GM19467 (cell line): ENCODE results near the gene BTBD7.
A peak's percentile ranks its signal among the peaks of the same experiment; 100 is the strongest.
"Not testable (repeated sequence)": the region's sequence is repeated elsewhere in the genome, so short reads cannot be mapped to it uniquely, and the experiment has no call there.

Source experiments
- ATAC-seq: cut with Tn5 transposase; IDR thresholded peaks from one replicate; pipeline ENCODE4 v1.9.1; 2021; ENCODE audit warnings: mild to moderate bottlenecking, moderate library complexity; ENCODE audit not compliant: unreplicated experiment

The BTBD7 gene

DNA sequence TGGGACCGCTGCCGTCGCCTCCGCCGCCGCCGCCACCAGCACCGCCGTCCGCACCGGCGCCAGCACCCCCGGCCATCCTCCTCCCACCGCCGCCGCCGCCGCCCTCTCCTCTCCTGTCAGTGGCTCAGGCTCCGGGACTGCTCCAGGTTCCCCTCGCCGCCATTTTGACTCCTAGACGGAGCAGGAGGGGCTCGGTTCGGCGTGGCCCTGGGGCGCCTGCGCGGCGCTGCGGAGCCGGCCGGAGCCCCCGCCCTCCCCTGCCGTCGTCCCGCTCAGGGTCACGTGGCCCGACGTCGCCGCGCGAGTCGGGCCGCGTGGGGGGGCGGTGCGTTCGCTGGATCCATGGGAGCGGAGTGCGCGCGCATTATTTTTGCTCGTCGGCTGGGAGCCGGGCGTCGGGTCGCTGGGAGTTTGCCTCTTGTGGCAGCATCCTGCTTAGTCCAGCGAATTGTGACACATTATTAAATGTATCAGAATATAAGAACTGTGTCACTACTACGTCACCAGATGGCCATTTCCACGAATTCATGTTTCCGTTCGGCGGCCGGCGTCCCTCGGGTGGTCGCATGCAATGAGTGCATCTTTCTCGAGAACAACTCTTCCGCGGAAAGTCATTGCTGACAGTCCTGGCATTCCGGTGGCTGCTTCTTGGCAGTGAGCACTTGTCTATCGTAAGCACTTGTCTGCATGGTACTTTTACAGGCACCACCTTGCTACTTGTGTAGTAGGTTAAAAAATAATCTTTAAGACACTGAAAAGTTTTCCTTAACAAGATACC is at the start of gene BTBD7:
Gene BTBD7 (minus strand): TSS at position 184 of the 778 bp plus-strand sequence. CDS start 36,985 bp downstream, outside the sequence.
- peak; percentile 75 for ATAC-seq

DNA sequence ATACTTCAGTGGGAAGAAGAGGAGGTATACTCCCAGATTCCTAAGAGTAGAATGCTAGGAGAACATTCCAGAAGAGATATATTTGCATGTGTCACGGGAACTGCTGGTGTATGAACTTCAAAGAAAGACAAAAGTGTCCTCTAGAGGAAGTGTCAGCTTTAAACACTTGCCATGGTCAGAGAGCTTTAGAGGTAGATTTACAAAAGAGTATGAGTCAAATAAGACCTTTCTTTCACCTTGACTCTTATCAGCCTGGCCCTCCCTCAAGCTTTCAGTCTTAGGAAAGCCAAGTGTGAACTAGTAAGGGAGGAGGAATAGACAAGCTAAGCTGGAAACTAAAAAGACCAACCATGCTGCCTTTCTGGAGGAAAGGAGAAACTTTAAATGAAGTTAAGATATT is 48.8 kb upstream of the BTBD7 start:
- ATAC-seq, result no peak

DNA sequence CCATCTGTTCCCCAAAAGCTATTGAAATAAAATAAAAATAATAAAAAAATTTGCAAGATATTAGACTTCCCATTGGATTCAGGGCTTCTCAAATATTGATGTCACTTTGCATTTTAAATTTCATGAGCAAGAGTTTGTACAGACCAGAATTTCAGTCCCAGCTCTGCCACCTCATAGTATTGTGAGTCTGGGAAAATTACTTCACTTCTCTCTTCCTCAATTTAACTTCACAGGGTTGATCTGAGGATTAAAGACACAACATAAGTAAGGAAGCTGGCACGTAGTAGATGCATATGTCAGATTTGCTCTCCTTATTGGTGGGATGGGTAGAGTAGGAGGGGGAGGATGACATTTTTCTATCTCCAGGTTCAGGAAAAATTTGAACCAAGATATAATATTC is 47.0 kb upstream of the BTBD7 start:
- no peak for ATAC-seq

- ATAC-seq, result peak; percentile 94
These were observed 42.9 kb upstream of the BTBD7 start for GRCh38 chr14:93375673-93376156.

GRCh38 chr14:93369713-93370266 is 37.0 kb upstream of the BTBD7 start:
- peak; percentile 87 for ATAC-seq

GRCh38 chr14:93368996-93369712 is 36.3 kb upstream of the BTBD7 start:
- no peak for ATAC-seq

DNA sequence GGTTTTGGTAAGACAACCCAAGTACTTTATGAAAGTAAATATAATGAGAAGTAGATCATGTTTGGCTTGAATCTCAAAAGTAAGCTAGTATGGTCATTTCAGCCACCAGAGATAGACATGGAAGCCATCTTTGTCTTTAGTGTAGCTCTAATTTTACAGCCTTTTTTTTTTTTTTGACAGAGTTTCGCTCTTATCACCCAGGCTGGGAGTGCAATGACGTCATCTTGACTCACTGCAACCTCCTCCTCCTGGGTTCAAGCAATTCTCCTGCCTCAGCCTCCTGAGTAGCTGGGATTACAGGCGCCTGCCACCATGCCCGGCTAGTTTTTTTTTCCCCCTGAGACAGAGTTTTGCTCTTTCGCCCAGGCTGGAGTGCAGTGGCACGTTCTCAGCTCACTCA is 22.0 kb upstream of the BTBD7 start:
- not testable (repeated sequence) for ATAC-seq

DNA sequence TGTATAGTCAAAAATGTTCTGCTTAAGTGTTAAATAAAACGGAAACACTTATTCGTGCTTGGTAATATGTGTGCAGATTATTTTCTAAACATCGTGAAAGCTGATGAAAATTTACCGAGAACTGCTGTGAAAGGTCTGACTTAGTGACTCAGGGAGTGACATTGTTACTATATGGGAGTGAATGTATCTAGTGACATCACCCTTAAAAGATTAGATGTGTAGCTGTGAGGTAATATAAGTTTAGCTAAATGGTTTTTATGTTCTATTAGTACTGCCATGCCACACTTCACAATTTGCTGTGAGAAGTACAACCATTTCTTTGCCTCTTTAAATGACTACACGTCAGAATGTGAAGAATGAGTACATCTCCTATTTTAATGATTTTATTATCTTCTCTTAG is 15.5 kb upstream of the BTBD7 start:
- no peak for ATAC-seq

DNA sequence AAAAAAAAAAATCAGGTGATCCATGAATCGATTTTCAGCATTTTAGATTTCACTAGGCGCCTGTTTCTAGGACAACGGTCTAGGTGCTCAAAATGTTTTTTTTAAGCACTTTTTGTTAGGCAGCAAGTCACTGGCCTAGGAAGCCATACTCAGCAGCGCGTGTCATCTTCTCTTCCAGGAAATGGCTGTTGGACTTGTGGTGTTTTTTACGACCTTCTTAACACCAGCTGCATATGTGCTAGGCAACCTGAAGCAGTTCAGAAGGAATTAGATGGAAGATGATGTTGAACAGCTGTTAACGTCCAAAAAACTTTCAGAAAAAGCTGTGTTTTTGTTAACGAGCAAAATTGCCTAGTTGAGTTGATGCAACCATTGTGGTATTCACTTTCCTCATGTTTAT is 15.0 kb upstream of the BTBD7 start:
- no peak for ATAC-seq

DNA sequence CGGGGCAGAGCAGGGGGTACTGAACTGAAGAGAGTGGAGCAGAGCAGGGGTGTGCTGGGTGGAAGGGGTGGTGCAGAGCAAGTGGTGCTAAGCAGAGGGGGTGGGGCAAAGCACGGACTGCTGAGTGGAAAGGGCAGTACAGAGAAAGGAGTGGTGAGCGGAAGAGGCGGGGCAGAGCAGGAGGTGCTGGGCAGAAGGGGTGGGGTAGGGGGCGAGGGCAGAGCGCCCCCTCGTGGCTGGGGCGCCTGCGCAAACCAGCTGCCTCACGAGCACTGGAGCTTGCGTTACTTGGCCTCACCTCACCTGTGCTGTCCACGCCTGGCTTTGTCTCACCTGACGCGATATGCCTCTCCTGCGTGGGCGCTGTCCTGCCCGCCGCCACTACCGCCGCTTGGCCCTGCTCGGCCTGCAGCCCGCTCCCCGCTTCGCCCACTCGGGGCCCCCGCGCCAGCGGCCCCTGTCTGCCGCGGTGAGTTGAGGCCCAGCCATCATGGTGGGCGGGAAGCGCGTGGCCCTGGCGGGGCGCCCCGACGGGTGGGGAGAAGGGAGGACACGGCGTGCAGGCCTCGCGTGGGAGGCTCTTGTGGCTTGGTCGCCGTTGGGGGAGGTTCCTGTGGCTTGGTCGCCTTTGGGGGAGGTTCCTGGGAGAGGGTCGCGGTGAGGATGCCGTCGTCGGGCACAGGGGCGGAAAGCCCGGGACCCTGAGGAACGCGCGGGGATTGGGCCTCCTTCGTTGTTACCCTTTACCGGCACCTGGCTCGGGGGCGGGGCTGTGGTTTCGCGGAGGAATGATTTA is 14.3 kb upstream of the BTBD7 start, which contains the start of gene COX8C:
Gene COX8C (plus strand): TSS at position 257 of the 796 bp plus-strand sequence. CDS start 87 bp downstream, at position 344.
- no peak for ATAC-seq

DNA sequence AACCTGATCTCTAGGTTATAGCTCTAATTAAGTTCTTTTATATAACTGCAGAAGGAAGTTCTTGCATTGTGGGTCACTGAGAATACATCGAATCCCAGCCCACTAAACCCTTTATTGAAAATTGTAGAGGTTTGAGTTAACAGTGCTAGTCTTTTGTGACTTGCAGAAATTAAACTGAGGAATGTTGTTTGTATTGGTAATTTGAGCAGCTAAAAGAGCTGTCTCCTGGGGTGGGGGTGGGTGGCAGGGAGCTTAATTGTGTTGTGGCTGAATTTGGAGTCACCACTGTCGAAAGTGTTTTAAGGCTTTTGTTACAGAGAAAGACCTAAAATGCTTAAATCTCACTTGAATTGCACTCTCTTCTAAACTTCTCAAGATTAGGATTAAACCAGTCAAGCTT is 11.0 kb upstream of the BTBD7 start:
- no peak for ATAC-seq

GRCh38 chr14:93343266-93343665 is 10.4 kb upstream of the BTBD7 start:
- no peak for ATAC-seq

GRCh38 chr14:93337884-93338283 is 5.0 kb upstream of the BTBD7 start:
- ATAC-seq, result no peak

DNA sequence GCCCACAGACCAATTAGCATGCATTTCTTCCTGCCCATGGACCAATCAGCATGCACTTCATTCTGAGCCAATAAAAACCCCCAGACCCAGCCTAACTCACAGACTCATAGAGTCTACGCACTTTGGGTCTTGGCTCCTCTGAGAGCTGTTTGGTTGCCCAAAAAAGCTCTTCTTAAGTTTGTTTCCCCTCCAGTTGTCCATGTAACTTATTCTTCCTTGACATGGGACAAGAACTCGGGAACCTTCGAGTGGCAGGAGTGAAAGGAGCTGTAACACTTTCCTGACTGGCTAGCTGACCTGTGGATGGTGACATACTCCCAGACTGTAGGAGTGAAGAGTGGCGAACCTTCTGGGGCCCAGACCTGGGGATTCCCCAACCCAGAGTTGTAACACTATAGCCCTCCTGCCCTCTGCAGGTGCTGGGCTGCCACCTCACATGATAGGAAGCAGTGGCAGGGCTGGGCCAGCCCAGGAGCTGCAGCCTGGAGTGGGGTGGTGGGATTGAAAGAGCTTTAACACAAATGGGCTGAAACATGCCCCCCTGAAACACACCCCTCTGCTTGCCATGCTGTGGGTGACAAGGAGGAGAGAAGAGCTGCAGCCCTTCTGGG is 4.4 kb upstream of the BTBD7 start:
- ATAC-seq, result no peak

DNA sequence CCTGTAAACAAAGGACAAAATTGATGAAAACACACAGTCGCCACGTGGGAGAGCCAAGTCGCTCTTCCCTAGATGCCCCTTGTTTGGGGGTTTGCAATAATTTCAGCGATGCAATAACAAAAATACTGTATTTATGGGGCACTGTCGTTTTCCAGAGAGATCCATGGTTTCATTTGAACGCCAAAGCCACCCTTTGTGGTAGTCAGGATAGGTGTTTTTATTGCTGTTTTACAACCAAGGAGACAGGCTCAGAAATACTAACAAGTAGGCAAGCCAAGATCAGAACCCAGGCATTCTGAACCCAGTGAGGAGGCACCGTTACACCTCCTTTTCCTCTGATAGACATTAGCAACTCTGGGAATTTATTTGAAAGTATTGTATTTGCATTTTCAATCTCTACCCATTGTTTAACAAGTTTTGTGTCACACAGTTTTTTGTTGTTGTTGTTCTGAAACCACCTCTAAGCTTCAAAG is 831 bp upstream of the BTBD7 start:
- ATAC-seq, result no peak

GRCh38 chr14:93332397-93332852 is 411 bp downstream of the BTBD7 start:
- ATAC-seq, result peak; percentile 50

- no peak for ATAC-seq
These were observed 974 bp downstream of the BTBD7 start for GRCh38 chr14:93331728-93332396.

- ATAC-seq, result no peak
These were observed 1.7 kb downstream of the BTBD7 start for GRCh38 chr14:93331002-93331727.

DNA sequence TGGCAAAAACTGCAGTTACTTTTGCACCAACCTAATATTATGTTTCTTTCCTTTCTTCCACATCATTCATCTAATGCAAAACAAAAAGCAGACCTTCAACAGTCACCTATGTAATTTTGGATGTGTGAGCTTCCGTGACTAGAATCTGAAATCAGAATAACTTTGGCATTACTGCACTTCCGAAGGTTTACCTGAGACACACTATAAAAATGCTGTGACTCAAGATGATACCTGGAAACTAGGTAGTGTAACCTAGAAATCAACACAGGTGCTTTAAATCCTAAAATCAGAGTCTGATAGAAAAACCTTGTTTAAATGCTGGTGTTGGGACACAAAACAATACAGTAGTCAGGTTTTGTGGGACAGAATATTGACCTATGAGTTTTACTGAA is 2.2 kb downstream of the BTBD7 start:
- no peak for ATAC-seq
